ENCODE results near the gene NECTIN4.

NECTIN4 gene

GRCh38 chr1:161082996-161083747 lies 6.2 kb downstream of the NECTIN4 start:
- H3K36me3 ChIP-seq (ENCODE audit: control insufficient read depth, insufficient read depth, low read length), result no peaks in the 10 kb centered on the region
- DNase-seq, result no peak
- H3K27ac ChIP-seq (ENCODE audit: insufficient read depth, low read length, poor library complexity, severe bottlenecking), result no peak overlapping the region
- H3K27me3 ChIP-seq (replicated peaks; ENCODE audit: control insufficient read depth, insufficient read depth, low read length, poor library complexity, severe bottlenecking), result no peaks in the 10 kb centered on the region
- no peak overlapping the region for H3K4me3 ChIP-seq (ENCODE audit: insufficient read depth, low read depth, low read length, poor library complexity, severe bottlenecking)
- no peaks in the 10 kb centered on the region for H3K4me1 ChIP-seq (ENCODE audit: control insufficient read depth, insufficient read depth, low read length, poor library complexity, severe bottlenecking)
- no peaks in the 10 kb centered on the region for H3K9me3 ChIP-seq (ENCODE audit: control insufficient read depth, low read length)

GRCh38 chr1:161082483-161082882 lies 6.9 kb downstream of the NECTIN4 start:
- Histone ChIP-seq H3K4me1 (ENCODE audit: control insufficient read depth, insufficient read depth, low read length, poor library complexity, severe bottlenecking) (no peaks in the 10 kb centered on the region), H3K9me3 (ENCODE audit: control insufficient read depth, low read length) (no peaks in the 10 kb centered on the region), H3K27ac (ENCODE audit: insufficient read depth, low read length, poor library complexity, severe bottlenecking) (no peak overlapping the region), H3K36me3 (ENCODE audit: control insufficient read depth, insufficient read depth, low read length) (no peaks in the 10 kb centered on the region), H3K4me3 (ENCODE audit: insufficient read depth, low read depth, low read length, poor library complexity, severe bottlenecking) (no peak overlapping the region), H3K27me3 (replicated peaks; ENCODE audit: control insufficient read depth, insufficient read depth, low read length, poor library complexity, severe bottlenecking) (no peaks in the 10 kb centered on the region)
- DNase-seq, result no peak

GRCh38 chr1:161081519-161081918 lies 7.8 kb downstream of the NECTIN4 start:
- H3K27me3 ChIP-seq (replicated peaks; ENCODE audit: control insufficient read depth, insufficient read depth, low read length, poor library complexity, severe bottlenecking), result no peaks in the 10 kb centered on the region
- no peak overlapping the region for H3K4me3 ChIP-seq (ENCODE audit: insufficient read depth, low read depth, low read length, poor library complexity, severe bottlenecking)
- H3K36me3 ChIP-seq (ENCODE audit: control insufficient read depth, insufficient read depth, low read length), result no peaks in the 10 kb centered on the region
- no peaks in the 10 kb centered on the region for H3K4me1 ChIP-seq (ENCODE audit: control insufficient read depth, insufficient read depth, low read length, poor library complexity, severe bottlenecking)
- no peak overlapping the region for H3K27ac ChIP-seq (ENCODE audit: insufficient read depth, low read length, poor library complexity, severe bottlenecking)
- DNase-seq, result no peak
- H3K9me3 ChIP-seq (ENCODE audit: control insufficient read depth, low read length), result no peaks in the 10 kb centered on the region

GRCh38 chr1:161080441-161081405 lies 8.6 kb downstream of the NECTIN4 start:
- Histone ChIP-seq H3K27me3 (replicated peaks; ENCODE audit: control insufficient read depth, insufficient read depth, low read length, poor library complexity, severe bottlenecking) (no peaks in the 10 kb centered on the region), H3K4me1 (ENCODE audit: control insufficient read depth, insufficient read depth, low read length, poor library complexity, severe bottlenecking) (no peaks in the 10 kb centered on the region)
- DNase-seq, result no peak

GRCh38 chr1:161079436-161080110 lies 9.8 kb downstream of the NECTIN4 start:
- H3K27ac ChIP-seq (ENCODE audit: insufficient read depth, low read length, poor library complexity, severe bottlenecking), result no peak overlapping the region
- no peaks in the 10 kb centered on the region for H3K27me3 ChIP-seq (replicated peaks; ENCODE audit: control insufficient read depth, insufficient read depth, low read length, poor library complexity, severe bottlenecking)
- H3K36me3 ChIP-seq (ENCODE audit: control insufficient read depth, insufficient read depth, low read length), result no peaks in the 10 kb centered on the region
- H3K4me1 ChIP-seq (ENCODE audit: control insufficient read depth, insufficient read depth, low read length, poor library complexity, severe bottlenecking), result no peaks in the 10 kb centered on the region
- H3K4me3 ChIP-seq (ENCODE audit: insufficient read depth, low read depth, low read length, poor library complexity, severe bottlenecking), result no peak overlapping the region
- H3K9me3 ChIP-seq (ENCODE audit: control insufficient read depth, low read length), result no peaks in the 10 kb centered on the region
- DNase-seq, result no peak

More at GRCh38 chr1:161080441-161081405, 8.6 kb downstream of the NECTIN4 start:
- H3K9me3 ChIP-seq (ENCODE audit: control insufficient read depth, low read length), result no peaks in the 10 kb centered on the region
- no peaks in the 10 kb centered on the region for H3K36me3 ChIP-seq (ENCODE audit: control insufficient read depth, insufficient read depth, low read length)
- H3K27ac ChIP-seq (ENCODE audit: insufficient read depth, low read length, poor library complexity, severe bottlenecking), result no peak overlapping the region
- no peak overlapping the region for H3K4me3 ChIP-seq (ENCODE audit: insufficient read depth, low read depth, low read length, poor library complexity, severe bottlenecking)

- Histone ChIP-seq H3K4me3 (ENCODE audit: insufficient read depth, low read depth, low read length, poor library complexity, severe bottlenecking) (no peak overlapping the region), H3K27ac (ENCODE audit: insufficient read depth, low read length, poor library complexity, severe bottlenecking) (no peak overlapping the region), H3K9me3 (ENCODE audit: control insufficient read depth, low read length) (no peaks in the 10 kb centered on the region), H3K27me3 (replicated peaks; ENCODE audit: control insufficient read depth, insufficient read depth, low read length, poor library complexity, severe bottlenecking) (no peaks in the 10 kb centered on the region), H3K4me1 (ENCODE audit: control insufficient read depth, insufficient read depth, low read length, poor library complexity, severe bottlenecking) (no peaks in the 10 kb centered on the region), H3K36me3 (ENCODE audit: control insufficient read depth, insufficient read depth, low read length) (no peaks in the 10 kb centered on the region)
- no peak for DNase-seq
Observed at GRCh38 chr1:161077426-161077825, 11.9 kb downstream of the NECTIN4 start.

- Histone ChIP-seq H3K4me1 (ENCODE audit: control insufficient read depth, insufficient read depth, low read length, poor library complexity, severe bottlenecking) (peaks cover 5% of the 10 kb centered on the region), H3K9me3 (ENCODE audit: control insufficient read depth, low read length) (no peaks in the 10 kb centered on the region), H3K27ac (ENCODE audit: insufficient read depth, low read length, poor library complexity, severe bottlenecking) (no peak overlapping the region), H3K27me3 (replicated peaks; ENCODE audit: control insufficient read depth, insufficient read depth, low read length, poor library complexity, severe bottlenecking) (no peaks in the 10 kb centered on the region), H3K36me3 (ENCODE audit: control insufficient read depth, insufficient read depth, low read length) (no peaks in the 10 kb centered on the region), H3K4me3 (ENCODE audit: insufficient read depth, low read depth, low read length, poor library complexity, severe bottlenecking) (no peak overlapping the region)
- no peak for DNase-seq
Observed at GRCh38 chr1:161076410-161076809, 12.9 kb downstream of the NECTIN4 start.

- peaks cover 15% of the 10 kb centered on the region for H3K4me1 ChIP-seq (ENCODE audit: control insufficient read depth, insufficient read depth, low read length, poor library complexity, severe bottlenecking)
- DNase-seq, result no peak
- no peaks in the 10 kb centered on the region for H3K9me3 ChIP-seq (ENCODE audit: control insufficient read depth, low read length)
- H3K27ac ChIP-seq (ENCODE audit: insufficient read depth, low read length, poor library complexity, severe bottlenecking), result no peak overlapping the region
- no peaks in the 10 kb centered on the region for H3K27me3 ChIP-seq (replicated peaks; ENCODE audit: control insufficient read depth, insufficient read depth, low read length, poor library complexity, severe bottlenecking)
- no peak overlapping the region for H3K4me3 ChIP-seq (ENCODE audit: insufficient read depth, low read depth, low read length, poor library complexity, severe bottlenecking)
- H3K36me3 ChIP-seq (ENCODE audit: control insufficient read depth, insufficient read depth, low read length), result no peaks in the 10 kb centered on the region
Observed at GRCh38 chr1:161074676-161075368, 14.5 kb downstream of the NECTIN4 start.

- H3K4me3 ChIP-seq (ENCODE audit: insufficient read depth, low read depth, low read length, poor library complexity, severe bottlenecking), result no peak overlapping the region
- H3K27me3 ChIP-seq (replicated peaks; ENCODE audit: control insufficient read depth, insufficient read depth, low read length, poor library complexity, severe bottlenecking), result no peaks in the 10 kb centered on the region
- H3K9me3 ChIP-seq (ENCODE audit: control insufficient read depth, low read length), result no peaks in the 10 kb centered on the region
- H3K36me3 ChIP-seq (ENCODE audit: control insufficient read depth, insufficient read depth, low read length), result no peaks in the 10 kb centered on the region
- no peak overlapping the region for H3K27ac ChIP-seq (ENCODE audit: insufficient read depth, low read length, poor library complexity, severe bottlenecking)
- peaks cover 18% of the 10 kb centered on the region for H3K4me1 ChIP-seq (ENCODE audit: control insufficient read depth, insufficient read depth, low read length, poor library complexity, severe bottlenecking)
- DNase-seq, result no peak
Observed at GRCh38 chr1:161073474-161074121, 15.8 kb downstream of the NECTIN4 start.

All from effector memory CD4-positive, alpha-beta T cell (primary cell).